GM18511 (cell line): Measurements from ENCODE around the gene KIF12.

Source experiments
- ATAC-seq: cut with Tn5 transposase; IDR thresholded peaks from one replicate; pipeline ENCODE4 v1.9.1; 2021; ENCODE audit warnings: mild to moderate bottlenecking, moderate library complexity; ENCODE audit not compliant: unreplicated experiment

The KIF12 gene

DNA sequence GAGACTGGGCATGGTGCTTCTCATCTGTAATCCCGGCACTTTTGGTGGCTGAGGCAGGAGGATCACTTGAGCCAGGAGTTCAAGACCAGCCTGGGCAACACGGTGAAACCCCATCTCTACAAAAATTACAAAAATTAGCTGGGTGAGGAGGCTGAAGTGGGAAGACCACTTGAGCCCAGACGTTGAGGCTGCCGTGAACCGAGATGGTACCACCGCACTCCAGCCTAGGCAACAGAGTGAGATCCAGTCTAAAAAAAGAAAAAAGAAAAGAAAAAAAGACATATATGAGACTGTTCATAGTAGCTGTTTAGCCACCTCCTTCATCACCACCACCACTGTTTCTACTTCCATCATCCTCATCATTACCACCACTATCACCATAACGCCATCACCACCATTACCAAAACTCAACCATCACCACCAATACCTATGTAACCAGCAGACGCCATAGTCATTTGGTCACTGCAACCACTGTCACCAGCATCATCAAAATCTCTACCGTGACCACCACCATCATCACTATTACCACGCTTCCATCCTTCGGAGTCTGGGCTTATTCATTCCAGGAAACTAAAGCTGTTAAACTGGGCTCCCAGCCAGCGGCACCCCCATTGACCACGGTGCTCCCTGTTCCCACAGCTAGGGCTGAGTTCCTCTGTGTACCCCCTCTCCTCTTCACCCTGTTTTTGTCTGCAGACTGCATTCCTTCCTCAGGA lies 8.4 kb upstream of the KIF12 start:
- no peak for ATAC-seq

DNA sequence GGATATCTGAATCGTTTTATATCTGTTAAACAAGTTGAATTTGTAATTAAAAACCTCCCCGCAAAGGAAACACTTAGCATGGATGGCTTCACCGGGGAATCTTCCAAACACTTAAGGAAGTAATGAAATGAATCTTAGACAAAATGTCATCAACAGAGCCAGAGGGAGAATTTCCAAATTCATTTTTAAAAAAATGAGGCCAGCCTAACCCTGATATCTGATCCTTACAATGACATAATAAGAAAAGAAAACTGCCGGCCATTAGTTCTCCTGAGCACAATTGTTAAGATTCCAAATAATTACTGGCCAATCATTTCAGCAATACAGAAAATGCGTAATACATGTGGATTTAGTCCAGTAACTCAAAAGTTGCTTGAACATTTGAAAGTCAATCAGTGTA lies 6.1 kb upstream of the KIF12 start:
- ATAC-seq = no peak

- no peak for ATAC-seq
Measured at GRCh38 chr9:114102484-114102883, 3.4 kb upstream of the KIF12 start.

GRCh38 chr9:114100536-114100935 lies 1.4 kb upstream of the KIF12 start:
- no peak for ATAC-seq

GRCh38 chr9:114099669-114100270 lies 678 bp upstream of the KIF12 start:
- ATAC-seq = no peak

DNA sequence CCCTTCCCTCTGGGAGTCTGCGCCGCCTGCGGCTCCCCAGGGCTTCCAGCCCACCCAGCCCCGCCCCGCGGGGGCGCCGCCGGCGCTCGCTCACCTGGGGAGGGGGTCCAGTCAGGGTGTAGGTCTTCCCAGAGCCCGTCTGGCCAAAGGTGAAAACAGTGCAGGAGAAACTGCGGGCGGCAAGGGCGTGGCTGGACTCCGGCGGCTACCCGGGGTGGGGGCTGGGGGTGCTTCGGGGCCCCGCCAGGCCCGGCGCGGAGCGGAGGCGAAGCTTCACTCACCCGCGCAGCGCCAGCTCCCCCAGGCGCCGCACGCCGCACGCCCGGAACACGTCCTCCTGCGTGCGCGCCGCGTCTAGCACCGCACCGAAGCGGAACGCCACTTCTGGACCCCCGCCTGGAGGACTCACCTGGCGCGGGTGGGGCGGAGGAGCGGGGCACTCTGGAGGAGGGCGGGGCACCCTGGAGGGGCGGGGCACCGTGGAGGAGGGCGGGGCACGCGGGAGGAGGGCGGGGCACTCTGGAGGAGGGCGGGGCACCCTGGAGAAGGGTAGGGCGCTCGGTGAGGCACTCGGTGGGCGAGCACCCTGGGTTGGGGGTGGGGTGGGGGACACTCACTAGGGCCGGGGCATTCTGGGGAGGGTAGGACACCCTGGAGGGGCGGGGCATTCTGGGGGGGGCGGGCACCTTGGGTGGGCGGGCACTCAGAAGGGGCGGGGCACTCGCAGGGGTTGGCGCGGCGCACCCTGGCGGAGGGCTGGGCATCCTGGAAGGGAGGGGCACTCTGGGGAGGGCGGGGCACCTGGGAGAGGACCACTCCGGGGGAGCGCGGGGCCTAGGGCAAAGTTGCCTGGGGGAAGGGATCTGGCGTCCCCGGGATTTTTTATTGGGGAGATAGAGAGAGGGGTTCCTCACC lies 814 bp downstream of the KIF12 start:
- ATAC-seq = no peak

- ATAC-seq = no peak
Measured at GRCh38 chr9:114097613-114098020, 1.5 kb downstream of the KIF12 start.

DNA sequence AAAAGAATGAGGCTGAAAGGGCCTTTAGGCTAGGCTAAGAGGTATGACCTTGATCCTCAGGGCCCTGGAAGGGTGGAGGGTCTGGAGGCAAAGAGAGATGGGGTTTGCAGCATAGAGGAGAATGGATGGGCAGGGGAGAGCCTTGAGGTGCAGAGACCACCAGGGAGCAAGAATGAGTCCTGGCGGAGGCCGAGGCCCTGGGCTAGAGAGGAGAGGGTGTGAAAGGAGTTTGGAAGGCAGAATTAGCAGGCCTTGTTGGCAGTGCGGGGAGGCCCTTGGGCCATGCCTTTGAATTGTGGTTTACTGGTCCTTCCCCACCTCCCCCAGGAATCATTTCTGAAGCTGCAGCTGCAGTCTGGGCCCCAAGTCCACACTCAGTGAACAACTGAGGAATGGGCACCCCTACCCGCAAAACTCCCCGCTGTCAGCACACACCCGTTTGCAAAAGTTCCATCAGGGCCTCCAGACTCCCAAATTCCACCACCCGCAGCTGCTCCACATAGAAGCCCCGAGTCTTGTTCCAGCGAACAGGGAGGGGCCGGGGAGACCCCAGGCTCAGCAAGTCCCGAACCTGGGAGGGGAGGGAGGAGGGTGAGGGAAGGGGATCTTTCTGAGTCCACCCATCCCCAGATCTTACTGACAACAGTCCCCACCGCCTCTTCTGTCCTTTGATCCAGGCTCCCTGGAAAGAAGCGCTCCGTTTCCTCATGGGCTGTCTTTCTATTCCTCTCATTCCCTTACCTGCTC lies 2.1 kb downstream of the KIF12 start:
- ATAC-seq = no peak

DNA sequence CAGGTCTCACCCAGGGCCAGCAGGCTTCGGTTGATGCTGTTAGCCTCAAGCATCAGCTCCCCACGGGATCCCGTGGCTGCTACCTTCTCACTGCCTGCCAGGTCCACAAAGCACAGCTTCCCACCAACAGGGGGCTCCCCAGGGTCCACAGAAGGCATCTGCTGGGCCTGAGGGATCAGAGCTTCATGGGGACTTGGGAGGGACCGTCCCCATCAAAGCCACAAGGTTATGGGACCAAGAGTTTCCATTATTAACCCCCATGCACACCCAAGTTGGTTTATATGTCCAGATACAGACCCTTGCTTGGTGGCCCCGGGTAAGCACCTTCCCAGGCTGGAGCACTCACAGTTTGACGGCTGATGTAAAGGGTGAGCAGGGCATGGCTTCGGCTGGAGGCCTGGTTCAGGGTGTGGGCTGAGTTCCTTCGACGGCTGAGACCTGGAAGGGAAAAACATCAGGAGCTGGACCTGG lies 3.0 kb downstream of the KIF12 start:
- ATAC-seq = no peak

DNA sequence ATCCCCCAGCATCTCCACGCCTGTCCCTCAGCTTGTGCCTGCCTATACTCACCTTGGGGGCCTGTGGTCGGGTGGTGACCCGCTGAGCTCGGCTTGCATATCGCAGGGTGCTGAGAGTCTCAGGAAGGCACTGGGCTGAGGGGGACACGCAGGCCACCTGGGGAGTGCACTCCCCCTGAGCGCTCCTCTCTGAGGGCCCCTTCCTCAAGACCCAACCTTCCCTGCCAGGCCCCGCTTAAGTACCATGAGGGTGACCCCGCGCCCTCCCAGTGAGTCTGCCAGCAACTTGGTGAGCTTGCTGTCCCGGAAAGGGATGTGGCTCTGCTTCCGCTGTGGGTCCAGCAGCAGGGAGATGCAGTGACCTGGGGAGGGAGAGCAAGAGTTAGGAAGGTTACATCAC lies 4.1 kb downstream of the KIF12 start:
- ATAC-seq = no peak

GRCh38 chr9:114093761-114094505 lies 5.2 kb downstream of the KIF12 start:
- no peak for ATAC-seq

DNA sequence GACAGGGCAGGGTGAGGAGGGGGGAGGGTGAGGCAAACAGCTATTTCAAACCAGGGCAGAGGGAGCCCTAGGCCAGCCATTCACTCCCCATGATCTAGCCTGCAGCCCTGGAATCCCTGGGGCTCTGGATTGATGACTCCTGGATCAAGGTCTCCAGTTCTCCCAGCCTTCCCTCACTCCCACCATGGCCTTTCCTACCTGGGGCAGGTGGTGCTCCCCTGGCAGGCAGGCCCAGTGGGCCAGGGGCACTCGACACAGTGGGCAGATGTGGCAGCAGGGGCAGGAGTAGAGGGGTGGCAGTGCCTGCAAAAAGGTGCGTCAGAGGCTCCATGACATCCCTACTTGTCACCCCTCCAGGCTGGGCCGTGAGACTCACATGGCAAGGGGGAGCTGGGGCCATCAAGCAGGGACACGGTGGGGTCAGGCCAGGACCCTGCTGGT lies 6.0 kb downstream of the KIF12 start:
- ATAC-seq = no peak

DNA sequence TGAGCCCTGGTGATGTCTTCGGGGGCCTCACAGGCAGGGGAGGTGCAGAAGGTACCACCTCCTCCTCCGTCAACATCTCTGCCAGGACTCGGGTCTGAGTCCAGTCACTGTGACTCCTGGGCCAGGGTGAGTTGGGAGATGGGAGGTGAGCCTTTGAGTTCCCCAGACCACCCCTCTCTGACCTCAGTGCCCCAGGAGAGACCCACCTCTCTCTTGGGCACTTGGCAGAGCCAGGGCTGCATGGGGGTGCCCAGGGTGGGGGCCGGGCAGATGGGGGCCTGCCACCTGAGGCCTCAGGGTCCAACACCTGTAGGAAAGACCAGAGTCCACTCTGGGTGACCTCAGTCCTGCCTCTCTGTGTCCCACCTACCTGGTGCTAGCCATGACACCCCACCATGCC lies 6.8 kb downstream of the KIF12 start:
- no peak for ATAC-seq

DNA sequence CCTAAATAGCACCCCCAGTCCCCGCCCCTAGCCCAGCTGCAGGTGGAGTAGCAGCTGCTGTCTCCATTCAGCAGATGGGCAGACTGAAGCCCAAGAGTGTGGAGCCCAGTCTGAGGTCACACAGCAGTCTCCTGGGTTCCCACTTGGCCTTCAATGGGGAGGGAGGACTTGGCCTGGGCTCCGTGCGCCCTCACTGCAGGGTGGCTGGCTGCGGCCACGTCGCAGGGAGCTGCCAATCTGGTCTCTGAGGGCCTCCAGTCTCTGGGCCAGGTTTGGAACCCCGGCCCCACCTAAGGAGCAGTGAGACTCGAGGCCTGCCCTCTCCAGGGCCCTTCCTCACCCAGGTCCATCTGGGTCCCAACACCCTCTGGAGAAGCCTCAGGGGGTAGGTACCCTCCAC lies 7.4 kb downstream of the KIF12 start:
- no peak for ATAC-seq

DNA sequence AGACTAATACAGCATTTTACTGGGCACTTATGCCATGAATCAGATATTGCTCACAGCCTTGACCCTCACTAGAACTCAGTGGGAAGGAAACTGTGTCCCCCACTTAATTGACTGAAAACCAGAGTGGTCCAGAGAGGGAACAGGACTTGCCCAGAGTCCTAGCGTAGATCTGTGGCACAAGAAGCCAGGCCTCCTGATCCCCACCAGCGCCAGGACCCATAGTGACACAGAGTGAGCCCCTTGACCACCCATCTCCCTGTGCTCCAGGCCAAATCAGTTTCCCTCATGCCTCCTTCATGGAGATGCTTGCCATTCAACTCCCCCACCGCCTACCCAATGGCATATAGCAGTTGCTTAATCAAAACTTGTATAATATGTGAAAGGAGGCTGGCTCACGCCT lies 8.3 kb downstream of the KIF12 start:
- no peak for ATAC-seq

DNA sequence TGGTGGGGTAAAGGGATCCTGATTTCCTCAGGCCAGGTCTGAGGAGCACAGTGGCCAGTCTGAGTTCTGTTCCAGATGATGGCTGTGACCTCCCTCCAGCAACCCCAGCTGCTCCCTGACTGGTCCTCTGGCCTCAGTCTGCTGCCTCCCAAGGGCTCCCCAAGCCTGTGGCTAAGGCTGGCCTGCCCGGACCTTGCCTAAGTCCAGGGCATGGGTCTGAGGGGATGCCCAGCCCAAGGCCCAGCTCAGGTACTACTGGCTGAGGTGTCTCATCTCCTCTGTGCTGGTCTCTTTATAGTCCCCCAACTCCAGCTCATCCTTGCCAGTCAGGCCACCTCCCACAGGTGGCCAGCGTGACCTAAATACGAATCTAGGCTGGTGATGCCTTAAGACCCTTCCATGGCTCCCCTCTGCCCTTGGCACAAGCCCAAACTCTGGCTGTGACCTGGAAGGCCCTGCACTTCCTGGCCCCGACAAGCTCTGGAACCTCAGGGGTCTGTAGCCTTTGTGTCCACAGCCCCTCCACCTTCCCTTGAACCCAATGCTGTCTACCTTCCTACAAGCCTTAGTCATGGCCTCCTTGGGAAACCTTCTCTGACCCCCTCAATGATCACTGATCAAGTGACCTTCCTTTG lies 9.8 kb downstream of the KIF12 start:
- no peak for ATAC-seq

- no peak for ATAC-seq
Measured at GRCh38 chr9:114088571-114089170, 10.4 kb downstream of the KIF12 start.

GRCh38 chr9:114087721-114088120 lies 11.4 kb downstream of the KIF12 start:
- ATAC-seq = no peak

GRCh38 chr9:114086607-114087006 lies 12.5 kb downstream of the KIF12 start:
- ATAC-seq = no peak
